Testis (tissue), 3 donors: Measurements from ENCODE around the gene RP2. TPM values are rescaled to one million over a fixed set of nuclear protein-coding genes. Genes with fewer than 3 reads are reported as not detected.

Source experiments
- DNase-seq: peaks from one replicate; pipeline ENCODE4 v3.0.0-alpha.2; 2019
- H3K27ac ChIP-seq, 2 donors: fragments of 200-600 bp; sonication (generic); one replicate each; pipeline ENCODE4 v1.5.1; 2019
- H3K27me3 ChIP-seq: fragments of 200-600 bp; sonication (generic); one replicate; pipeline ENCODE4 v1.5.1; 2019
- H3K36me3 ChIP-seq: fragments of 200-600 bp; sonication (generic); one replicate; pipeline ENCODE4 v1.5.1; 2017; ENCODE audit warnings: low read depth; ENCODE audit errors: missing control alignments
- H3K4me1 ChIP-seq: fragments of 200-600 bp; sonication (generic); one replicate; pipeline ENCODE4 v1.5.1; 2019
- H3K4me3 ChIP-seq, 2 donors: fragments of 200-600 bp; sonication (generic); one replicate each; pipeline ENCODE4 v1.5.1; 2017 to 2019
- H3K9me3 ChIP-seq: fragments of 200-600 bp; sonication (generic); one replicate; pipeline ENCODE4 v1.5.1; 2017
- POLR2A ChIP-seq: fragments of 450-650 bp; IDR thresholded peaks from one replicate; pipeline ENCODE4 v1.6.1; 2017; ENCODE audit warnings: antibody characterized with exemption, mild to moderate bottlenecking, moderate library complexity
- WGBS, 2 donors: methylation state at CpG; one replicate each; pipeline ENCODE4 v1.1.5; 2018; 5-methylcytosine and 5-hydroxymethylcytosine counted together
- intact Hi-C: fragments of 100-400 bp; cut with DNase I; formaldehyde crosslinking; loops from one replicate; pipeline ENCODE4 v1.15.1; 2023; ENCODE audit warnings: low total_unique reads
- polyA plus RNA-seq: library from polyadenylated mRNA; stranded (reverse); fragments of 350-450 nt; fragmentation: Illumina TruSeq; extraction: RNeasy Lipid Tissue Mini Kit (QIAGEN cat#74804); gene quantifications from one replicate; pipeline ENCODE4 v1.2.3, GENCODE V29; 2014; ENCODE audit warnings: low read depth, low replicate concordance; ENCODE audit not compliant: insufficient read depth
- total RNA-seq, 2 donors: library from RNA; depleted of rRNA; stranded (reverse); fragments of >200 nt; gene quantifications; one replicate each; pipeline ENCODE4 v1.2.3, GENCODE V29; 2016
- TF ChIP-seq, protein P1 (sequence below), 3 experiments: fragments of 450-650 bp in 2 of 3; fragments of 200-600 bp in 1 of 3; sonication (generic) in 1 of 3; IDR thresholded peaks; one replicate each; pipeline ENCODE4 v1.5.1; 2016 to 2019; ENCODE audit warnings: antibody characterized with exemption in 3 of 3, mild to moderate bottlenecking in 2 of 3, moderate library complexity in 1 of 3

The RP2 gene
- total and polyA plus RNA-seq, 3 donors from 2014 or later, result 6.1 to 7.8 (median 6.6) TPM

- Histone ChIP-seq H3K27me3 (no peaks in the 10 kb centered on the region), H3K9me3 (no peaks in the 10 kb centered on the region), H3K36me3 (no peaks in the 10 kb centered on the region), H3K4me1 (no peaks in the 10 kb centered on the region), H3K4me3 (no peak overlapping the region), H3K27ac (no peak overlapping the region)
- TF ChIP-seq, protein P1, sequence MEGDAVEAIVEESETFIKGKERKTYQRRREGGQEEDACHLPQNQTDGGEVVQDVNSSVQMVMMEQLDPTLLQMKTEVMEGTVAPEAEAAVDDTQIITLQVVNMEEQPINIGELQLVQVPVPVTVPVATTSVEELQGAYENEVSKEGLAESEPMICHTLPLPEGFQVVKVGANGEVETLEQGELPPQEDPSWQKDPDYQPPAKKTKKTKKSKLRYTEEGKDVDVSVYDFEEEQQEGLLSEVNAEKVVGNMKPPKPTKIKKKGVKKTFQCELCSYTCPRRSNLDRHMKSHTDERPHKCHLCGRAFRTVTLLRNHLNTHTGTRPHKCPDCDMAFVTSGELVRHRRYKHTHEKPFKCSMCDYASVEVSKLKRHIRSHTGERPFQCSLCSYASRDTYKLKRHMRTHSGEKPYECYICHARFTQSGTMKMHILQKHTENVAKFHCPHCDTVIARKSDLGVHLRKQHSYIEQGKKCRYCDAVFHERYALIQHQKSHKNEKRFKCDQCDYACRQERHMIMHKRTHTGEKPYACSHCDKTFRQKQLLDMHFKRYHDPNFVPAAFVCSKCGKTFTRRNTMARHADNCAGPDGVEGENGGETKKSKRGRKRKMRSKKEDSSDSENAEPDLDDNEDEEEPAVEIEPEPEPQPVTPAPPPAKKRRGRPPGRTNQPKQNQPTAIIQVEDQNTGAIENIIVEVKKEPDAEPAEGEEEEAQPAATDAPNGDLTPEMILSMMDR (IDR thresholded peaks at IDR 0.05), result no peak
- TF ChIP-seq POLR2A, result no peak
- WGBS, 2 donors, result 88 to 90% methylated on average over 6 of the region's 6 CpGs
- intact Hi-C loops, result no loop called here
- no peak for DNase-seq
These were observed 43.3 kb upstream of the RP2 start for GRCh38 chrX:46793386-46794143.

- intact Hi-C loops, result no loop called here
- 40 to 42% methylated on average over 6 to 8 of the region's 8 CpGs for WGBS, 2 donors
- Histone ChIP-seq H3K27me3 (no peaks in the 10 kb centered on the region), H3K36me3 (no peaks in the 10 kb centered on the region), H3K9me3 (no peaks in the 10 kb centered on the region), H3K4me3 (no peak overlapping the region), H3K4me1 (no peaks in the 10 kb centered on the region), H3K27ac (no peak overlapping the region)
- peak; percentile 88 for DNase-seq
- TF ChIP-seq POLR2A, result no peak
- TF ChIP-seq, protein P1 (IDR thresholded peaks at IDR 0.05), result peak; percentile 55 to 60 (median 56)
These were observed 40.2 kb upstream of the RP2 start for GRCh38 chrX:46796574-46797191.

GRCh38 chrX:46803140-46803539 lies 33.7 kb upstream of the RP2 start:
- no peaks in the 10 kb centered on the region for H3K9me3 ChIP-seq
- DNase-seq, result no peak
- 80 to 84% methylated on average over 3 of the region's 3 CpGs for WGBS, 2 donors
- no peak overlapping the region for H3K27ac ChIP-seq
- H3K4me3 ChIP-seq, result no peak overlapping the region
- no peak for TF ChIP-seq POLR2A
- TF ChIP-seq, protein P1 (IDR thresholded peaks at IDR 0.05), result no peak
- no peaks in the 10 kb centered on the region for H3K4me1 ChIP-seq
- no peaks in the 10 kb centered on the region for H3K36me3 ChIP-seq
- no peaks in the 10 kb centered on the region for H3K27me3 ChIP-seq
- intact Hi-C loops, result no loop called here

GRCh38 chrX:46805270-46805669 lies 31.6 kb upstream of the RP2 start:
- intact Hi-C loops, result no loop called here
- Histone ChIP-seq H3K9me3 (no peaks in the 10 kb centered on the region), H3K27ac (no peak overlapping the region), H3K36me3 (no peaks in the 10 kb centered on the region), H3K4me1 (no peaks in the 10 kb centered on the region), H3K27me3 (no peaks in the 10 kb centered on the region), H3K4me3 (no peak overlapping the region)
- DNase-seq, result no peak
- TF ChIP-seq POLR2A, result no peak
- TF ChIP-seq, protein P1 (IDR thresholded peaks at IDR 0.05), result no peak
- WGBS, 2 donors, result 89 to 93% methylated on average over 2 of the region's 2 CpGs
